IPS DF 4.7 (cell line): ENCODE data around the gene HOXD11.

Source experiments
- DNase-seq: peaks from one replicate; pipeline ENCODE4 v3.0.0-alpha.2; 2013; ENCODE audit warnings: low spot score; ENCODE audit errors: extremely low read depth

HOXD11 gene

DNA sequence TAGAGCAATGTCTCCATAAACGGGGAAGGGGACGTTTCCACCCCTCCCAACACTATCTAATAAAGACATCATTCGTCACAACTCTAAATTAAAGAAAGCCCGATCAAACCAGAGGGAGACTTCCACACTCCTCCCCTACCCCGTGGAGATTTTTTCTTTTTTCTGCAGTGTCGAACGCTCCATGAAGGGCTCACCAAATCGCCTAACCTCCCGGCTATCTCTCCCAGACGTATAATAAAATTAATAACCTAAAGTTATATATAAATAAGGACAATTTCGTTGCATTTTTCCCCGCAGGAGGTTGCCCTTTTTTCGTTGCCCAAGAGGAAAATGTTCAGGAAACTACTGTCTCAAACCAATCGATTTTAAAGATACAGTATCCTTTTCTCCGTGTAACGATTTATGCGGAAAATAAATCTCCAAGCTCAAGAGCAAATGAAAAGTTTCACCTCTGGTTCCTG is 25.7 kb upstream of the HOXD11 start:
- no peak for DNase-seq

DNA sequence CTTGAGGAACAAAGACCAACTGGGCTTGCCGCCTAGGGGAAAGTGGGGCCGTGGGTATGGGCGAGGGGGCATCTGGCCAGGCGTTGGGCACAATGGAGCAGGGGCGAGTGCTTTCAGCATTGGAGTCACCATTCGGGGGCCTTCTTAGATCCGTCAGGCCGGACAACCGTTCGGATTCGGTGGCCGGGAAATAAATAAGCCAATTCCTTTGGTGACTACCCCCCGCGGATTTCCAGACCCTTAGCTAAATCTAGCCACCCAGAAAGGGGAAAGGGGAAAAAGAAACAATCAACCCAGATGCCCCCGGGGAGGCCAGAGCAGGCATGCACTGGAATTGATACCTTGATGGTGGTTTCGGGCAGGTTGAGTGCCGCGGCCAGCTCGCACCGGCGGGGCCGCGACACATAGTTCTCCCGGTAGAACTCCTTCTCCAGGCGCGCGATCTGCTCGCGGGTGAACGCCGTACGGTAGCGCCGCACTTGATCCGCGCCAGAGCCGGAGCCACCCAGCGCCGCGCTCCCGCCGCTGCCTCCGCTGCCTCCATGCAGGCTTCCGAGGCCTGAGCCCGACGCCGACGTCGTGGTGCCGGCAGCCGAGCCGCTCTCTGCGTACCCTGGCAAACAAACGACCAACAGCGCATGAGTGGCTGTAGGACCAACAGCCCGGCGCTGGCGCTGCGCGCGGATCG is 25.1 kb upstream of the HOXD11 start:
- no peak for DNase-seq

DNA sequence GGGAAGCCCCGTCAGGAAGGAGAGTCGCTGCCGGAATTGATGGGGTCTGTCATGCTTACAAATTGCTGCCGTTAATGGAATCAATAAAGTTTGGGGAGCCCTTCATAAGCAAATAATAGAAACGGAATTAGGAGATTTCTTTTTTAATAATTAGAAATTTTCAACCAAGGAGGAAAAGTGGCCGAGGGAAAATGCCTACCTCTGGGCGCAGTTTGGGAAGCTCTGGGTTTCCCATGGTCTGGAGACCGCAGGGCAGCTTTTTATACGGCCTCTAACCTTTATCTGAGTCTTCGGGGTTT is 24.6 kb upstream of the HOXD11 start:
- no peak for DNase-seq

DNA sequence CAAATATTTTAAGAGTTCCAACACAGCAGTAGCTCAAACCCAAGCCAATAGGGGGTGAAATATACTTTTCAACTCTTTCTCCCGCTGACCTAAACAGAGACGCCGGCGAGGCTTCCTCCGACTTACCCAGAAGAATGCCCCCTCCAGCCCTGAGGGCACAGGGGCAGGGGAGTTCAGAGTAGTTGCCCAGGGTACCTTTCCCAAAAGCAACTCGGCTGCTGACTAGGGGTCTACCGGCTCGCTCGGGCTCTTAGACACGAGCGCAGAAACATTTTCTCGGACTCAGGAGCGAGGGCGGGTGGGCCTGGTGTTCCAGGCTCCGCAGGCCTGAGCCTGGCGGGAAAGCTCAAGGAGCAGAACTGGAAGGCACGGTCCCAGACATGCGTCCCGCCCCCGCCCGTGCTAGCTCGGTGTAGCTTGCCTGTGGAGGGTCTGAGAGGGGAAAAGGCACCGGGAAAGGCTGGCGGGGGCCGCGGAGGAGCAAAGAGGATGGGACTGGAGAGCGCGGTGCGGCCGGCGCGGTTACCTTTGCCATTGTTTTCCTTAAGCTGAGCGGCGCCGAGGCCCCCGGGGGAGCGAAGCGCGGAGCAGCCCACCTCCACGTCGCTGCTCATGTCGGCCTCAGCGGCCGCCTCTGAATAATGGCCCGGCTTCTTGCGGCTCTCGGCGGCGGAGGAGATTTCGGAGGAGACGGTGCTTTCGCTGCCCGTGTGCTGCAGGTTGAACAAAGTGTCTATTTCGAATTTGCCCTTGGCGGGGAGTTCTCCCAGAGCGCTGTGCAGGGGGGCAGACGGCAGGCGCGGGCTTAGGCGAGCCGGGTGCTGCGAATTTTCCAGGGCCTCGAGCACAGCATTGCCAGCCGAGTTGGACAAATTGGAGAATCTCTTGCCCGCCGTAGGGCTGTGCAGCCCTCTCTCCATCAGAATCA is 24.0 kb upstream of the HOXD11 start:
- DNase-seq: no peak

DNA sequence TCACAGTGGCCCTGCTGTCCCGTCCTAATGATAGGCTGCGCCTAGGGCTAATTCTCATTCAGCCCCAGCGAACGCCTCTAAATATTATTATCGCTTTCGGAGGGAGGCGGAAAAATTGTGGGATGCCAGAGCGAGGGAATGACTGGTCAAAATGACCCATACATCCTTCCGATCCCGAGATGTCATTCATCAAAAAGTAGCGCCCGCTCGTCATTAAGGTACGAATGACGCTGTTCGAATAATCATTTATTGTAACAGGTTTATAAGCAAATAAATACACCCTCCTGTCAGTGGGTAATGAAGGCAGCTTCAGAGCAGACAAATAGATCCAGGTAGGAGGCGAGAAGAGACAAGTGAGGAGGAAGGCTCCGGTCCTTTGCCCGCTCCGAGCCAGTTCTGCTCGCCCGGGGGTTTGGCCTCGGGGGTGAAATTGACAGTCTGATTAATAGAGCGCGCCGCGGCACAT is 23.3 kb upstream of the HOXD11 start, which contains the start of gene EVX2:
Gene EVX2 (minus strand): TSS at position 167 of the 466 bp plus-strand sequence. CDS start 186 bp downstream, outside the sequence.
- DNase-seq: no peak

DNA sequence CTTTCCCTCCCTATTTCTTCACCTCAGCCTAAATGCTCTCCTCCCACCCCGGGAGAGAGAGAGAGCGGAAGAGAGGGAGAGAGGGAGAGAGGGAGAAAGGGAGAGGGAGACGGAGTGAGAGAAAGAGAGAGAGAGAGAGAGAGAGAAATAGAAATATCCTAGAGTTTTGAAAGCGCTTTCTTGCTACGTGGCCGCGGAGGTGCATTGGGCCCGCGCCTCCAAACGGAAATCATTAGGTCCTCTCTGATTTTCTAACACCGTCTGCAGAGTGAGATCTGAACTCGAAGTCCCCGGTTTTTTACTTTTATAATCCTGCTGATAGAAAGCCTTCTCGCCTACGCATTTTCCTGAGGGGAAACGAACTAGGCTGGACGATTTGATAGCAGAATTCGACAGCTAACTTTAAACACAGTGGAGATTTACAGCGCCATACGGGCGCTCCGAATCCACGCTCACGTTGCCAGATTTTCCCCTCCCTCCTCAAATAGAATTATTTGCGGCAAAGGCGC is 22.4 kb upstream of the HOXD11 start:
- DNase-seq: no peak

DNA sequence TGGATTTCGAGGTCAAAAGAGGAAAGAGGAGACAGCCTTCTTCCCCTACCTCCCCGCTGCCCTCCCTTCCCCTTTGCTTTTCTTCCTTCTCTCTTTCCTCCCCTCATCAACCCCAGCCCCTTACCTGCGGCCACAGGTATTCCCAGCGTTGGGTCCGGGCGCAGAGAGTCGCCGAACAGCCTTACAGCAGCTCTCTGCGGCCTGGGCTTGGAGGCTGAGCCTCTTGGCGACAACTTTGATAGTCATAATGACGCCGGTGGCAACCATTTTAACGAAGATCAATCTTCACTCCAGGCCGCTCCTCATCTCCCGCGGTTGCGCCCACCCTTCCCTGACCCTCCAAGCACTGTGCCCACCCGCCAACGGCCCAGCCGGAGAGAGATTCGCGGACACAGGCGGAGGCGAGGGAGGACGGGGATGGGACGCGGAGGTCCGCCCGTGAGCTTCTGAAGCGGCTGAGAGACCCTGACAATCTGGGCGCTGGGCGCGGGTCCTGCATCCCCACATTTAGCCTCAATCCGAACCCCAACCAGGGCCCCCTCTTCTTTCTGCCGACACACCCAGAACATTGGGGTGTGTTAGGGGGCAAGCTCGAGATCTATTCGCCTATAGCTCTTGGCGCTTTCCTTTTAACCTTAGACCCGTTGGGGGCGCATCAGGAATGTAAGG is 21.8 kb upstream of the HOXD11 start:
- no peak for DNase-seq

DNA sequence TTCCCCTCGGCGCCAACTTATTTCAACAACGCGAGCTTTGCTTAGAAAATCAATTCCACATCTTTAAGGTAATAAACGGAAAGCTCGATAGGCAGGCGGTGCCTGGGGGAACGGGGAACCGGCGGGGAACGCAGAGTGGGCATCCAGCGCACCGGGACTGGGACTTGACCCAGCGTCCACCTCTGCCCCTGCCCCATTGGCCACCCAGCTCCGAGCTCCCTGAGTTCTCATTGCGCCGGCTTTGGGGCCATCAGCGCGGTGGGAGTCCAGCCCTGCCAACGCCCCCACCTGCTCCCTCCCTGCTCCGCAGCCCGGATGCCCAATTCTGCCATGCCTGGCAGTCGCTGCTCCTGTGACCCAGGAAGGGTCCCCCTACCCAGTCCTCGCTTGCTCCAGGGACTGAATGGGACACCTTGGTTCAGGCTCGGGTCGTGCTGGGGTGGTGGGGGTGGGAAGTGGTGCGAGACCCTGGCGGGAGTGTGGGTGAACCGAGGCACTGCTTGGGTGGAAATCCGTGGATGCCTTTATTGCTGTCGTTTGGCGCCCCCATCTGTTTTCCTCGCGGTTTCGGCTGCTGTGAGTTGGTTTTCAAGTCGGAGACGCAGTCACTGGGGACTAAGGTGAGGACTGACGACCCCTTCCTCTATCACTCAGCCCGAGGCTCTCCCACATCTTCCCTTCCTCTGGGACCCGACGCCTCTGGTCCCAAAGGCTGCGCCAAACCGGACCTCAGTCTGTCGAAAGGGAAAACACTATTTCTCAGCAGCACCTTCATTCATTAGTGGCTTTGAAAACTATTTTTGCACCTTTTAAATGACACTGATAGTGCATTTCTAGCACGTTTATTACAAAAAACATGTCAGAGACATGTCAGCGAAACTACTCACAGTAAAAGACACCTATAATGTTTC is 21.0 kb upstream of the HOXD11 start:
- DNase-seq: no peak

DNA sequence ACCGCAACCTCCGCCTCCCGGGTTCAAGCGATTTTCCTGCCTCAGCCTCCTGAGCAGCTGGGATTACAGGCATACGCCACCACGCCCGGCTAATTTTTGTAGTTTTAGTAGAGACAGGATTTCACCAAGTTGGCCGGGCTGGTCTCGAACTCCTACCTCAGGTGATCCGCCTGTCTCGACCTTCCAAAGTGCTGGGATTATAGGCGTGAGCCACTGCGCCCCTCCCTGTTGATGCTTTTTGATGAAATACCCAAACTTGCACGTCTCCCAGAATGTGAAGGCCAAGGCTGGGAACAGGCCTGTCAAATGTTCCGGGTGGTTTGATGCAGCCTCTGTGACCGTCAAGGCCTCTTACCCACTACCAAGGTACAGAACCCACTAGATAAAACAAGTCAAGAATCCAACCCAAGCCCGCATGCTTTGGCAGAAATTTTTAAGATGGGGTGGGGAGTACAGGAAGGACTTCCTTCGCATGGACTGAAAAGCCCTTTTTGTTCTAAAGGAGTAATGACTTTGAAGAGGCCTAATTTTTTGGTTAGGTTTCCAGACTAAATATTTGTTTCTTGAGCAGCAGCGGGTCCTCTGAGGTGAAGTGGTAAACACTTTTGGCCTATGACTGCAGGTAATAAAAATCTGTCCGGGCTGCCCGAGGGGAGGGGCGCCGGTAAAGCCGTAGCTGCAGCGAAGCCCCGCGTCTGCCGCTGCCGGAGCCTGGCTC is 19.6 kb upstream of the HOXD11 start:
- DNase-seq: no peak

DNA sequence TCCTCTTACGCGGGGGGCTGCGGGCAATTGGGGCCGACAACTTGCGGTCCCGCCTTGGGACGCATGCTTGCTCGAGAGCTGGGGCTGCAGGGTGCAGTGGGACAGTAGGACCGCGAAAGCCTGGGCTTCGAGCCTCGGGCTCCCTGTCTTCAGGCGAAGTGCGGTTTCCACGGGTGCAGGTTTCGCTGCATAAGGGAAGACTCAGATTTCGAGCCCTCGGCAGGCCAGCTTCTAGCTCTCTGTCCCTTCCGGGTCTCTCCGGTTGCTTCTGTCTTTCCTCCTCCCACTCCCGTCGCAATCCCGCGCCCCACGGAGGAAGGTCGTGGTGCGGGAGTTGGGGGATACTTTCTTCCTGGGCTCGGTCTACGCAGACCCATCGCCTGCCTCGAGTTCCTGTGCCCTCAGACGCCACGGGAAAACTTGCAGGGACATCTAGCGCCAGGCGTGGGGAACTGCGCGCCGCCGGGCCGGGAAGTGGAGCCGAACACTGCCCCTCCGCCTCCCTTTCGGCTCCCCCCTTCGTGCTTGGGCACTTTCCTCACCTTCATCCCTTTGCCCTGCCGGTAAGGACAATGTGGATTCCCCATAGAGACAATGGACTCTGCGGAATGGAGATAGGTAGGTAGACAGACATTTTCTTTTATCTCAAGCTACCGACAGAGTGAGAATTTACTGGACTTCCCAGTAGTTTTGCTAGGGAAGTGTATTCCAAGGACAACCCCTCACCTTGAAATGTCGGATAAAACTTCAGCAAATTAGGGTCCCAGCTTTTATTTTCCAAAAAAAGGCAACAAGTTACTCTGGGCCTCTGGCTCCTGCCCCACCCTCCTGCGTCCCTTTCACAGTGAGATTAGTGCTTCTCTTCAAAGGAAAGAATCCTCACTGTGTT is 18.8 kb upstream of the HOXD11 start:
- no peak for DNase-seq

DNA sequence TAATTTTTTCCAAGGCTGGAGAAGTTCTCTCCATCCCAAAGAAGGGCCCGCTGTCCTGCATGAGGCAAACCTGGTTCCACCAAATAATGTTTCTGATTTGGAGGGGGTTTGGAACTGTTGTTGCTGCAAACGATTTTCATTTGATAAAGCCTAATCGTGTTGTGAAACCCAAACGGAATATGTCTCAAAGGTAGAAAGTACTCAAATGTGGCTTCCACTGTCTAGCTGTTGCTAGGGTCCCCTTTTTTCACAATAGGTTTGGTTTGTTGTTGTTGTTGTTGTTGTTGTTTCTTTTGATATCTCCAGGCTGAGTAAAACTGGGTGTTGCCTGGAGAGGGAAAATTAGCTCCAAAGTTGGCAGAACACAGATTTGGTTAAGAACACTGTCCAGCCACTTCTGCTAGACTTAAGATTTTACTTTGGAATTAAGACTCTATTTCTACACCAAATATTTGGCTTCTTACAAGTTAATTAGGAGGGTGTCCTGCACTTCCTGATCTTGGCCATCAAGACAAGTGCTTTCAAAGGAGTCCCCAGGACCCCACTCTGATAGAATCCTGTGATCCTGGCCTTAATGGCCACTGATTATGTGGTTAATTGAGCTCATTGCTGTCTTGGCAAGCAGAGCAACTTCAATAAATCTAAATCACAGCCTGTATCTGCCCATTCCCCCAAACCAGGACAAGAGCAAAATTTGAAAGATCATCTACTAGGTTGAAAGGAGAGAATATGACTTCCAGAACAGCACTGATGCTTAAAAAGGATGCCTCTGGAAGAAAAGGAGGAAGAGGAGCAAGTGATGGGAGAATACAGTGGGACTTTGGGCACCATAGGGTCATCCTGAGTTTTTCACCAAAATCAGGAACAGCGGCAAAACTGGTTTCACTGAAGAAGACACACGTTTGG is 17.9 kb upstream of the HOXD11 start:
- DNase-seq: no peak

DNA sequence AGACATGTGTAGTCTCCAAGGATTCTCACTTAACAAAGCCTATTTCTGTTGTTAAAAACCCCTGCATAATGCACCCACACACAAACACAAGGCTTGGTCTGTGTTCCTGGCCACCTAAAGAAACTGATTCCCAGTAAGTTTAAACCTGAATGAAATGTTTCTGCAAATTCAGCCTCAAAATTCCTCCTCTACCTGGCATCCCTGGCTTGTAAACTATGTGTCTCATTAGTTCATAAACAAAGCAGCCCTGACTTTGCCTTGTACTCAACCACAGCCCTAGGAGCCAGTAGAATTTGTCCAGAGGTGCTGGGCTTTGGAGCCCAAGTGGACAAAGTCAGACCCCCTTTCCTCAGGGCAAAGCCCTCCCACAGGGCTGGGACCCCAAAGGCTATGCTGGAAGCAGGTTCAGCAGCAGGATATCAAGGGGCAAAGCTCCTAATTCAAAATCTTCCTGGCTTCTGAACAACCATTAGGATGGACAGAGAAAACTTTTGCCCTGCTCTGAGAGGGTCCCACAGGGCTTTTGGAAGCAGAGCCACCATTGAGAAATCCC is 17.2 kb upstream of the HOXD11 start:
- no peak for DNase-seq

DNA sequence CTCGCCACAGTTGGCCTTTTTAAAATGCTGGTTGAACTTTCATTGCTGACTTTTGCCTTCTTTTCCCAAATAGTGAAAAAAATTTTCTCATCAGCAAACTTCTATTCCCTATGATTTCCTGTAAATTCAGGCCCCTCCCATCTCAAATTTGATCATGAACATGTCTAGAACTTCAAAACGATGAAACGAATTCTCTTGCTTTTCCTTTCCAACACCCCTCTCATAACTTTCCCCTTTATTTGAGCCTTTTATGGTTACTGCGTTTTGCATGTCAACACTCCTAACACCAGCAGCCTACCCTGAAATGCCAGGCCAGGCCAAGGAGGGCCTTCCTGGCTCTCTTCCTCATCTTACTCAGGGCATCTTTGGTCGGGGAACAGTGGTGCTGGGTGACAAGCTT is 16.2 kb upstream of the HOXD11 start:
- no peak for DNase-seq

DNA sequence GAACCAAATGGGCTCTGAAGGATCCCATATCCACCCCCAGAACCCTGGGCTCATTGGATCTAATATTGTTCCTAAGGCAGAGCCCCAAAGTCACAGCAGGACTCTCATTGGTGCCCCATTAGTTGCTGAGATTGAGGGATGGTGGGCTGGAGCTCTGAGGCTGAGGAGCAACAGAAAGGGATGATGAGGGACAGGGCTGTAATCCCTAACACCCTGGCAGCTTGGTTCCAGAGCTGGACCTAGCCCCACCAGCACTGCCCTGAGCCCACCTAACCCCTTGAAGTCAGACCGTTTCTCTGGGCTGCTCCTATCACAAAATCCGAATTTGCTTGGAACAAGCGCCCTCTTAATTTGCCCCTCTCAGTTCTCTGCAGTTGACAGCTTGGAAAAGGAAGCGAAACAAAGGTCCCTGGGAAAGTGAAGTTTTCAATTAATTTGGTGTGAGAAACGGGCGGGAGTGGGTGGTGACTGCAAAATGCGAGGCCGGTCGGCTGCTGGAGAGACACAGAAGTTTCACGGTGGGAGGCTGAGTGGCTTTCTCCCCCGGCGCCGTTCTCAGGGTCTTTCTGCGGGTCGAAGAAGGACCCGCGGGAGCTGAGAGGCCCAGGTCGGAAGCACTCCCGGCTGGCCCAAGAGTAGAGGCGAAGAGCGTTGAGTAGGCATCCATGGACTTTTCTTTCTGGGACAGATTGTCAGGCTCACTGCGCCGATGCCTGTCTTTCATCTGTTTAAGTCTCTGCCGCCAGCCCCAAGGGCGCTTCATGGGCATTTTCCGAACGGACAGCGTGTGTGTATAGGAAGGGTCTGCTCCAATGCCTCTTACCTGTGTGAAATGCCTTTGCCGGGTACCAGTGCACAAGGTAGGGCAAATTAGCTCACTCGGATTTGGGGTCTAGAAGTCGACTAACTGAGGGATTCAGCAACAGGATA is 15.5 kb upstream of the HOXD11 start:
- no peak for DNase-seq

DNA sequence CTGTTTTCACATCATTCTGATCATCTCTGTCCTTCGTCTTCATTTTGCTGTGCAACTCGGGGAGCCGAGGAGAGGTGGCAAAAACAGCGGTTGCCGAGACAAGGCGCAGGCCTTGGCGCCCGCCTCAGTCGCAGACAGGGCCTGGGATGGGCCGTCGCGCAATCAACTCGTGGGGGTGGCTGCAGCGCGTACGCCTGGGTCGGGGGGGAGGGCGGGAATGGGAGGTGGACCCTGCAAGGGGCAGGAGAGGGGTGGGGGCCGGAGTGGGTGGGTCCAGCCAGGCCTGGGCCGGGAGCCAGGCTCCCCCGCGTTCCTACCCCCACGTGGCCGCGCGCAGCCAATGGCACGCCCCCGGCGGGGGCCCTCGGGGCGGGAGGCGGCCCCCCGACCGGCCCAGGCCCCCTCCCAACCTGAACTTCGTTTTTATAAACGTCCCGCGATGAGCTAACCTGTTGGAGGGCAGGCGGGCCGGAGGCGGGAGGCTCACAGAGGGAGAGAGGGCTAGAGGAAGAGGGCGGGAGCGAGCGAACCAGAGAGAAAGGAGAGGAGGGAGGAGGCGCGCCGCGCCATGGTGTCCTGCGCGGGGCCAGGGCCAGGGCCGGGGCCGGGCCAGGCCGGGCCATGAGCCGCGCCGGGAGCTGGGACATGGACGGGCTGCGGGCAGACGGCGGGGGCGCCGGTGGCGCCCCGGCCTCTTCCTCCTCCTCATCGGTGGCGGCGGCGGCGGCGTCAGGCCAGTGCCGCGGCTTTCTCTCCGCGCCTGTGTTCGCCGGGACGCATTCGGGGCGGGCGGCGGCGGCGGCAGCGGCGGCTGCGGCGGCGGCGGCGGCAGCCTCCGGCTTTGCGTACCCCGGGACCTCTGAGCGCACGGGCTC is 14.6 kb upstream of the HOXD11 start, which contains the start of gene HOXD13:
Gene HOXD13 (plus strand): TSS at position 452 of the 875 bp plus-strand sequence. CDS start 170 bp downstream, at position 622.
- DNase-seq: no peak
